Measurements from ENCODE around the gene HSD17B1.

HSD17B1 gene

GRCh38 chr17:42559075-42559474, 6.4 kb downstream of the HSD17B1 start:
- Histone ChIP-seq H3K9me3 (ENCODE audit: low read length) (no peaks in the 10 kb centered on the region), H3K27me3 (ENCODE audit: insufficient read depth, low read length) (no peaks in the 10 kb centered on the region), H4K20me1 (ENCODE audit: insufficient read depth, low read length) (no peaks in the 10 kb centered on the region), H3K4me2 (ENCODE audit: low read length) (no peak overlapping the region), H3F3A (ENCODE audit: insufficient read depth, low read length) (no peaks in the 10 kb centered on the region), H3K27ac (ENCODE audit: low read depth, low read length, poor library complexity, severe bottlenecking) (no peak overlapping the region), H3K4me1 (ENCODE audit: insufficient read depth, low read length, severe bottlenecking) (peaks cover 38% of the 10 kb centered on the region), H2AFZ (ENCODE audit: low read length) (no peak overlapping the region), H3K79me2 (ENCODE audit: insufficient read depth, low read length) (no peaks in the 10 kb centered on the region), H3K36me3 (ENCODE audit: insufficient read depth, low read length) (no peaks in the 10 kb centered on the region), H3K4me3 (ENCODE audit: low read depth, low read length, poor library complexity, severe bottlenecking) (no peak overlapping the region), H3K9me2 (ENCODE audit: low read depth, low read length) (no peaks in the 10 kb centered on the region), H3K9ac (ENCODE audit: low read length) (no peak overlapping the region)
- TF ChIP-seq EZH2 (IDR thresholded peaks at IDR 0.05; ENCODE audit: borderline replicate concordance, low read length) (no peak), CTCF (IDR thresholded peaks at IDR 0.05; ENCODE audit: low read length) (no peak)

- Histone ChIP-seq H3K4me2 (ENCODE audit: low read length) (no peak overlapping the region), H2AFZ (ENCODE audit: low read length) (no peak overlapping the region), H4K20me1 (ENCODE audit: insufficient read depth, low read length) (no peaks in the 10 kb centered on the region), H3K36me3 (ENCODE audit: insufficient read depth, low read length) (peaks cover 10% of the 10 kb centered on the region), H3K27ac (ENCODE audit: low read depth, low read length, poor library complexity, severe bottlenecking) (no peak overlapping the region), H3K9me2 (ENCODE audit: low read depth, low read length) (no peaks in the 10 kb centered on the region), H3K79me2 (ENCODE audit: insufficient read depth, low read length) (no peaks in the 10 kb centered on the region), H3K9me3 (ENCODE audit: low read length) (no peaks in the 10 kb centered on the region), H3K27me3 (ENCODE audit: insufficient read depth, low read length) (no peaks in the 10 kb centered on the region), H3F3A (ENCODE audit: insufficient read depth, low read length) (no peaks in the 10 kb centered on the region), H3K4me3 (ENCODE audit: low read depth, low read length, poor library complexity, severe bottlenecking) (no peak overlapping the region), H3K4me1 (ENCODE audit: insufficient read depth, low read length, severe bottlenecking) (peaks cover 33% of the 10 kb centered on the region), H3K9ac (ENCODE audit: low read length) (no peak overlapping the region)
- TF ChIP-seq CTCF (IDR thresholded peaks at IDR 0.05; ENCODE audit: low read length), result no peak
- no peak for TF ChIP-seq EZH2 (IDR thresholded peaks at IDR 0.05; ENCODE audit: borderline replicate concordance, low read length)
Observed at GRCh38 chr17:42560246-42560645, 7.5 kb downstream of the HSD17B1 start.

DNA sequence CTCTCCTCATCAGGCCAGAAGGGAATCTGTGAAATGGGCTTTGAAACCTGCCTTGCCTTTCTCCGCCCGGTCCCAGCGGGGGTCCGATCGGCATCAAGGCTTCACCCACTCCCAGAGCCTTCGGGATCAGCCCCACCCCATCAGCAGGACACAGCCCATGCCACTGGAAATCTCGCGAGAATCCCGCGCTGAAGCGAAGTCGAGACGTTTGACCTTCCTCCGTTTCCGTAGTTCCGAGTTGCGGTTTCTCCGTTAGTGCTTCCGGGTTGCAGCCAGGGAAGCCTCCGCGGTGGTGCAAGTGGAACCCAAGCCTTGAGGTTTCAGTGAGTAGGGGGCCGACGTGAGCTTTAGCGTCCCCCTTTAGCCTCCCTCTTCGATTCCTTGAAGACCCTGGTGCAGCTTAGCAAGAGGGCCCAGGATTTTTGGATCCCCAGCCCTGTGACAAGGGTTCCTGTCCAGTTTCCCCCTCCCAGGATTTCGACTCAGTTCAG, 9.2 kb downstream of the HSD17B1 start, which contains the start of gene COASY:
Gene COASY (plus strand): TSS at position 252 of the 491 bp plus-strand sequence. CDS start 475 bp downstream, outside the sequence.
- Histone ChIP-seq H3K79me2 (ENCODE audit: insufficient read depth, low read length) (no peaks in the 10 kb centered on the region), H3K4me2 (ENCODE audit: low read length) (peak within 1 kb of the TSS; percentile 87), H3K9me2 (ENCODE audit: low read depth, low read length) (no peaks in the 10 kb centered on the region), H3K9me3 (ENCODE audit: low read length) (no peaks in the 10 kb centered on the region), H3K4me3 (ENCODE audit: low read depth, low read length, poor library complexity, severe bottlenecking) (peak within 1 kb of the TSS; percentile 96), H3K36me3 (ENCODE audit: insufficient read depth, low read length) (peaks cover 24% of the 10 kb centered on the region), H3K9ac (ENCODE audit: low read length) (peak within 1 kb of the TSS; percentile 93), H3K4me1 (ENCODE audit: insufficient read depth, low read length, severe bottlenecking) (peaks cover 37% of the 10 kb centered on the region), H3F3A (ENCODE audit: insufficient read depth, low read length) (no peaks in the 10 kb centered on the region), H3K27ac (ENCODE audit: low read depth, low read length, poor library complexity, severe bottlenecking) (peak within 1 kb of the TSS; percentile 60), H2AFZ (ENCODE audit: low read length) (peak within 1 kb of the TSS; percentile 17), H4K20me1 (ENCODE audit: insufficient read depth, low read length) (no peaks in the 10 kb centered on the region), H3K27me3 (ENCODE audit: insufficient read depth, low read length) (no peaks in the 10 kb centered on the region)
- no peak for TF ChIP-seq EZH2 (IDR thresholded peaks at IDR 0.05; ENCODE audit: borderline replicate concordance, low read length)
- TF ChIP-seq CTCF (IDR thresholded peaks at IDR 0.05; ENCODE audit: low read length), result no peak
